ENCODE data around the gene TNFSF10.
"Not testable (repeated sequence)": the region's sequence is repeated elsewhere in the genome, so short reads cannot be mapped to it uniquely, and the experiment has no call there.

Gene TNFSF10

GRCh38 chr3:172511783-172512762 is 11.2 kb downstream of the TNFSF10 start:
- no peak overlapping the region for H3K4me3 ChIP-seq (replicated peaks in 1 of 2; ENCODE audit: low read depth in 2 of 2, low read length in 2 of 2)
- TF ChIP-seq CTCF (IDR thresholded peaks at IDR 0.05; ENCODE audit: low read depth, low read length): no peak
- peak; percentile 50 to 88 for DNase-seq (ENCODE audit: low read depth in 2 of 2)

GRCh38 chr3:172506094-172506493 is 17.1 kb downstream of the TNFSF10 start:
- H3K4me3 ChIP-seq (replicated peaks in 1 of 2; ENCODE audit: low read depth in 2 of 2, low read length in 2 of 2): no peak overlapping the region
- no peak for DNase-seq (ENCODE audit: low read depth in 2 of 2)
- TF ChIP-seq CTCF (IDR thresholded peaks at IDR 0.05; ENCODE audit: low read depth, low read length): no peak

- no peak for DNase-seq (ENCODE audit: low read depth in 2 of 2)
- TF ChIP-seq CTCF (IDR thresholded peaks at IDR 0.05; ENCODE audit: low read depth, low read length): no peak
- no peak overlapping the region for H3K4me3 ChIP-seq (replicated peaks in 1 of 2; ENCODE audit: low read depth in 2 of 2, low read length in 2 of 2)
Measured at GRCh38 chr3:172501540-172501939, 21.7 kb downstream of the TNFSF10 start.

GRCh38 chr3:172490198-172490669 is 33.0 kb downstream of the TNFSF10 start:
- not testable (repeated sequence) for H3K4me3 ChIP-seq (replicated peaks in 1 of 2; ENCODE audit: low read depth in 2 of 2, low read length in 2 of 2)
- DNase-seq (ENCODE audit: low read depth in 2 of 2): peak; percentile 85 to 86
- peak; percentile 67 for TF ChIP-seq CTCF (IDR thresholded peaks at IDR 0.05; ENCODE audit: low read depth, low read length)

- DNase-seq (ENCODE audit: low read depth in 2 of 2): no peak
- no peak overlapping the region for H3K4me3 ChIP-seq (replicated peaks in 1 of 2; ENCODE audit: low read depth in 2 of 2, low read length in 2 of 2)
- no peak for TF ChIP-seq CTCF (IDR thresholded peaks at IDR 0.05; ENCODE audit: low read depth, low read length)
Measured at GRCh38 chr3:172478116-172478515, 45.1 kb downstream of the TNFSF10 start.

- DNase-seq (ENCODE audit: low read depth in 2 of 2): no peak
- TF ChIP-seq CTCF (IDR thresholded peaks at IDR 0.05; ENCODE audit: low read depth, low read length): no peak
- no peak overlapping the region for H3K4me3 ChIP-seq (replicated peaks in 1 of 2; ENCODE audit: low read depth in 2 of 2, low read length in 2 of 2)
Measured at GRCh38 chr3:172476347-172476746, 46.9 kb downstream of the TNFSF10 start.
